Fibroblast of lung (primary cell): ENCODE results near the gene HAPLN2.

Source experiments
- EZH2 ChIP-seq: IDR thresholded peaks from 2 replicates; pipeline ENCODE4 v1.5.1; 2012; ENCODE audit warnings: low read length, control low read depth, mild to moderate bottlenecking; ENCODE audit errors: missing control alignments
- TF ChIP-seq, protein P1 (sequence below), 2 donors: IDR thresholded peaks in 1 of 2; conservative IDR thresholded peaks in 1 of 2; 1 replicate in 1 of 2; 2 replicates in 1 of 2; pipeline ENCODE4 v1.5.1; 2011 to 2012; ENCODE audit warnings: low read length in 2 of 2, control low read depth in 1 of 2, inconsistent platforms in 1 of 2, low read depth in 1 of 2, mild to moderate bottlenecking in 1 of 2

GRCh38 chr1:156591181-156591431 lies 28.1 kb upstream of the HAPLN2 start:
- TF ChIP-seq, protein P1, sequence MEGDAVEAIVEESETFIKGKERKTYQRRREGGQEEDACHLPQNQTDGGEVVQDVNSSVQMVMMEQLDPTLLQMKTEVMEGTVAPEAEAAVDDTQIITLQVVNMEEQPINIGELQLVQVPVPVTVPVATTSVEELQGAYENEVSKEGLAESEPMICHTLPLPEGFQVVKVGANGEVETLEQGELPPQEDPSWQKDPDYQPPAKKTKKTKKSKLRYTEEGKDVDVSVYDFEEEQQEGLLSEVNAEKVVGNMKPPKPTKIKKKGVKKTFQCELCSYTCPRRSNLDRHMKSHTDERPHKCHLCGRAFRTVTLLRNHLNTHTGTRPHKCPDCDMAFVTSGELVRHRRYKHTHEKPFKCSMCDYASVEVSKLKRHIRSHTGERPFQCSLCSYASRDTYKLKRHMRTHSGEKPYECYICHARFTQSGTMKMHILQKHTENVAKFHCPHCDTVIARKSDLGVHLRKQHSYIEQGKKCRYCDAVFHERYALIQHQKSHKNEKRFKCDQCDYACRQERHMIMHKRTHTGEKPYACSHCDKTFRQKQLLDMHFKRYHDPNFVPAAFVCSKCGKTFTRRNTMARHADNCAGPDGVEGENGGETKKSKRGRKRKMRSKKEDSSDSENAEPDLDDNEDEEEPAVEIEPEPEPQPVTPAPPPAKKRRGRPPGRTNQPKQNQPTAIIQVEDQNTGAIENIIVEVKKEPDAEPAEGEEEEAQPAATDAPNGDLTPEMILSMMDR (conservative IDR thresholded peaks at IDR 0.05 in 1 of 2, IDR thresholded peaks at IDR 0.05 in 1 of 2; ENCODE audit: low read depth in 1 of 2, low read length in 2 of 2): no peak
- TF ChIP-seq EZH2: no peak
